GM12872 (cell line): ENCODE results near the gene SLIT3.

Experiments
- TF ChIP-seq, protein P1 (sequence below): IDR thresholded peaks from 3 replicates; pipeline ENCODE4 v1.5.1; 2011; ENCODE audit warnings: low read depth, mild to moderate bottlenecking, low read length, moderate library complexity; ENCODE audit not compliant: insufficient read depth

The SLIT3 gene

GRCh38 chr5:169048181-169049125 is 252.5 kb downstream of the SLIT3 start:
- TF ChIP-seq, protein P1, sequence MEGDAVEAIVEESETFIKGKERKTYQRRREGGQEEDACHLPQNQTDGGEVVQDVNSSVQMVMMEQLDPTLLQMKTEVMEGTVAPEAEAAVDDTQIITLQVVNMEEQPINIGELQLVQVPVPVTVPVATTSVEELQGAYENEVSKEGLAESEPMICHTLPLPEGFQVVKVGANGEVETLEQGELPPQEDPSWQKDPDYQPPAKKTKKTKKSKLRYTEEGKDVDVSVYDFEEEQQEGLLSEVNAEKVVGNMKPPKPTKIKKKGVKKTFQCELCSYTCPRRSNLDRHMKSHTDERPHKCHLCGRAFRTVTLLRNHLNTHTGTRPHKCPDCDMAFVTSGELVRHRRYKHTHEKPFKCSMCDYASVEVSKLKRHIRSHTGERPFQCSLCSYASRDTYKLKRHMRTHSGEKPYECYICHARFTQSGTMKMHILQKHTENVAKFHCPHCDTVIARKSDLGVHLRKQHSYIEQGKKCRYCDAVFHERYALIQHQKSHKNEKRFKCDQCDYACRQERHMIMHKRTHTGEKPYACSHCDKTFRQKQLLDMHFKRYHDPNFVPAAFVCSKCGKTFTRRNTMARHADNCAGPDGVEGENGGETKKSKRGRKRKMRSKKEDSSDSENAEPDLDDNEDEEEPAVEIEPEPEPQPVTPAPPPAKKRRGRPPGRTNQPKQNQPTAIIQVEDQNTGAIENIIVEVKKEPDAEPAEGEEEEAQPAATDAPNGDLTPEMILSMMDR, result no peak

DNA sequence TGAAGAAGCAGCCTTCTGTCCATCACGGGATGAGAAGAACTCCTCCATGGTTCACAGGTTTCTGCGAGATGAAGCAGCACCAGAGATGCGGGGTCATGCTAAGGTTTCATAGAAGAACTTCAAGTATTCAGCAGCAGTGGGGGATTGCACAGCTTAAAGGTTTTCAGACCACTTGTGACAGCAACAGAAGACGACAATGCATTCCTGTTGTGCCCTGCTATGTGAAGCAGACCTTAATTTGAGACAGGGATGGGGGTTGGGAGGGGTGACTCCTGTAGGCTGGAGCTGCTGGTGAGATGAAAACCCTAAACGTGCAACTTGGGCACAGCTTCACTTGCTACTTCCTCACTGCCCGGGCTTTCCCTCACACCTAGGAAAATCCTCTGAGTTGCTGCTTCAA is 256.0 kb downstream of the SLIT3 start:
- TF ChIP-seq, protein P1, result no peak

GRCh38 chr5:169041180-169041579 is 259.8 kb downstream of the SLIT3 start:
- TF ChIP-seq, protein P1, result no peak

DNA sequence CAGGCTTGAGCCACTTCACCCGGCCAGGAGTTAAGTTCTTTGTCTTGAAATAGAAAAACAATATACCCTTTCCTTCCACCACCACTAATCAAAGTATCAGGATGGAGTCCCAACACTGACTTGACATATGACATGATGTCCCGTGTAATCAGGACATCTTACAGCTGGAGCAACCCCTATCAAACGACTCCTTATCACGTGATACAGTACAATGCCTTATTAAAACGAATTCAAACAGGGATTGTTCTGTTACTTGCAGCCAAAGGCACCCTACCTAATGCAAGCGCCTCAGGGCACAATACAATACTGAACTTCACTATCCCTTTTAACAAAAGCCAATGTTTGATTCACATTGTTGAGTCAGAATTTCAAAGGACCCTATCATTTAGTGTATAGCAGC is 261.3 kb downstream of the SLIT3 start:
- TF ChIP-seq, protein P1, result no peak

DNA sequence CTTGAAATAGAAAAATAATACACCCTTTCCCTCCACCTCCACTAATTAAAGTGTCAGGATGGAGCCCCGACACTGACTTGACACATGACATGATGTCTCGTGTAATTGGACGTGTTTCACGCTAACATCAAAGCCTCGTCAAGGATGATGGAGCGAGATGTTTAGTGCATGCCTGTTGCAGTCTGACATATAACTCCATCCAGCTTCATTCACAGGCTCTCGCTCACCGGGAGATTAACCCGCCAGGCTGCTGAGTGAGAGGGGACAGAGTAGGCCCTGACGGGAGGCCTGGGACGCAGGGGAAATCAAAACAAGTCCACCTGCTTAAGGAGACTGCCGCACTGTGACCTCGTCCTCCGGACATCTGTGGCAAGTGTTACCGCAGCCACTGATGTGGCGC is 263.5 kb downstream of the SLIT3 start:
- TF ChIP-seq, protein P1, result no peak

DNA sequence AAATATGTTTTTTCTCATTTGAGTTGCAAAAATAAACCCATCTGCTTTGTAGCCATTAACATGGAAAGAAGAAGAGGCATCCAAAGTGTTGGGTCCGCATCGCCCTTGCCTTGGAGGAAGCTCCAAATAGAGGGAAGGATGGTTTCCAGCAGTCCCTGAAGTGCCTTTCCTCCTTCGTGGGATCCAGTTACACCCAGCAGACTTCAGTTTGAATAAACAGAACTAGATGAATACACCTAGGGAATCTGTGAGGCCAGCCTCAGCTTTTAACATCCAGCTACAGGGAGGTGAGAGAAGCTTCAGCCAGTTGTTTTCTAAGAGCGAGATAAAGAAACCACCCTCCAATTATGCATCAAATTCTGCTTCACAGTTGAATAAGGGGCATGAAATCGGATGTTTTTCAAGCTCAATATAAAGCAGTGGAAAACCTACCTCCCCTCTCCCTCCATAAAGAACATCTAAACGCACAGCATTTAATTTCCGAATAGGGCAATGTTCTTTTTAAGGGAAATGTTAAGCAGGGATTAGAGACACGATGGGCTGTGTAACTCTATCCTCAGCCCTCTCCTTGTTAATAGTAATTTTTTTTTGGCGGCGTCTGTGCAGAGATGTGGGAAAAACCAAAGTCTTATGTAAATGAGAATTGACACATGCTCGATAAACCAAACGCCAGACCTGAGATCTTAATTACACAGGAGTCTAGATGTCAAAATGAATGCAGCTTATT is 264.7 kb downstream of the SLIT3 start:
- TF ChIP-seq, protein P1, result no peak

DNA sequence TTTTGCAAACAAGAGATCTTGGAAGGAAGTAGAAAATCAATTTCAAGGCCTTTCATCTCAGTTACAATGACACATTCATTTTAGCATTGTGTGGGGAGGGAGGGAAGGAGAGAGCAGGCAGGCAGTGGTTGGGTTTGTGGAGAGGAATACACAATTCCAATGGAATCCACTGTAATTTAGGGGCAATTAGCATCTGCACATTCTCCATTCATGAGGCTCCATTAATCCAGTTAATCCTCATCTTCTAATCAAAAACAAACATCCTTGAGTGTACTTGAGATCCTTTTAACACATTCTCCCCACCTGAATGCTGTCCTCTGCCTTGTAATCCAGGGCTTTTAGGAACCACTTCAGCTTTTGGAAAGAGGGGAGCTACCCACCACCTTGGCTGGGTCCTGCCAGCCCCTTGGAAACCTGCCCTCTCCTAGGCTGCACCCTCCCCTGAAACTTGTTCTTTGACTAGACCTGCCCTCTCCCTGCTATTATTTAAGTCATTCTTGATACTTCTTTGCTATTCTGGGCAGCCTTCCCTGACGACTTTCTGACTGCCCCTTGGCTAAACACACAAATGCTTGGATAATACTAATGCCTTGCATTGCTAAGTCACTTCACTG is 271.2 kb downstream of the SLIT3 start:
- TF ChIP-seq, protein P1, result no peak
